SU-DHL-6 (cell line): Measurements from ENCODE around the gene ASB2.

ENCODE experiments used
- H2AFZ ChIP-seq: fragments of 200-600 bp; sonication (generic); 2 replicates; pipeline ENCODE4 v1.6.1; 2014; ENCODE audit warnings: low read depth, mild to moderate bottlenecking, moderate library complexity, mixed read lengths, antibody characterized with exemption, low read length; ENCODE audit not compliant: severe bottlenecking
- H3F3A ChIP-seq: fragments of 200-600 bp; shearing (Covaris generic); 2 replicates; pipeline ENCODE4 v1.6.0; 2016; ENCODE audit warnings: antibody characterized with exemption, mild to moderate bottlenecking; ENCODE audit not compliant: insufficient read depth
- H3K27ac ChIP-seq: fragments of 200-600 bp; sonication (generic); 2 replicates; pipeline ENCODE4 v1.5.1; 2016; ENCODE audit warnings: low read depth, mild to moderate bottlenecking, low read length, moderate library complexity, mixed read lengths
- H3K27me3 ChIP-seq: fragments of 200-600 bp; sonication (generic), shearing (Covaris generic); 2 replicates; pipeline ENCODE4 v1.6.0; 2014; ENCODE audit warnings: mild to moderate bottlenecking, low read length
- H3K36me3 ChIP-seq: fragments of 200-600 bp; sonication (generic); 2 replicates; pipeline ENCODE4 v1.6.1; 2014; ENCODE audit warnings: mild to moderate bottlenecking, low read length, mixed read lengths
- H3K4me2 ChIP-seq: fragments of 300-600, 200-600 bp; shearing (Covaris generic), sonication (generic); 2 replicates; pipeline ENCODE4 v1.6.0; 2014; ENCODE audit warnings: low read length, low read depth, mild to moderate bottlenecking; ENCODE audit not compliant: poor library complexity, severe bottlenecking
- H3K4me3 ChIP-seq: fragments of 200-600 bp; sonication (generic); 2 replicates; pipeline ENCODE4 v1.5.1; 2014; ENCODE audit warnings: antibody characterized with exemption, low read length, mild to moderate bottlenecking, mixed read lengths; ENCODE audit not compliant: insufficient read depth, poor library complexity, severe bottlenecking
- H3K79me2 ChIP-seq: fragments of 200-600 bp; sonication (generic); 2 replicates; pipeline ENCODE4 v1.6.1; 2014; ENCODE audit warnings: mild to moderate bottlenecking, low read length, moderate library complexity; ENCODE audit not compliant: insufficient read depth
- H3K9ac ChIP-seq: fragments of 200-600 bp; sonication (generic); 2 replicates; pipeline ENCODE4 v1.7.0; 2014; ENCODE audit warnings: mild to moderate bottlenecking, low read length
- H3K9me2 ChIP-seq: fragments of 200-600 bp; sonication (generic); replicated peaks from 2 replicates; pipeline ENCODE4 v1.6.1; 2014; ENCODE audit warnings: low read length; ENCODE audit not compliant: insufficient read depth
- H3K9me3 ChIP-seq: fragments of 200-600 bp; sonication (generic); 2 replicates; pipeline ENCODE4 v1.6.1; 2014; ENCODE audit warnings: low read length, mixed read lengths; ENCODE audit not compliant: insufficient read depth
- H4K20me1 ChIP-seq: fragments of 200-600 bp; sonication (generic); 2 replicates; pipeline ENCODE4 v1.6.1; 2014; ENCODE audit warnings: low read depth, mild to moderate bottlenecking, antibody characterized with exemption, low read length, moderate library complexity, mixed read lengths
- CTCF ChIP-seq: fragments of 200-600 bp; sonication (generic); IDR thresholded peaks from one replicate; pipeline ENCODE4 v1.5.1; 2017; ENCODE audit warnings: antibody characterized with exemption, mild to moderate bottlenecking, low read length, moderate library complexity; ENCODE audit not compliant: insufficient read depth, poor library complexity, severe bottlenecking
- EZH2phosphoT487 ChIP-seq: fragments of 200-600 bp; sonication (generic), shearing (Covaris generic); conservative IDR thresholded peaks from 2 replicates; pipeline ENCODE4 v1.6.1; 2018; ENCODE audit warnings: mild to moderate bottlenecking, antibody characterized with exemption, low read length, moderate library complexity, mixed read lengths

Gene ASB2

GRCh38 chr14:94020267-94020666, 43.9 kb upstream of the ASB2 start:
- Histone ChIP-seq H3K79me2 (no peaks in the 10 kb centered on the region), H3K4me2 (no peak overlapping the region), H3K27ac (no peak overlapping the region), H3K9ac (no peak overlapping the region), H3K27me3 (no peaks in the 10 kb centered on the region), H3F3A (no peaks in the 10 kb centered on the region), H3K9me2 (no peaks in the 10 kb centered on the region), H2AFZ (no peak overlapping the region), H3K9me3 (no peaks in the 10 kb centered on the region), H4K20me1 (no peaks in the 10 kb centered on the region), H3K36me3 (no peaks in the 10 kb centered on the region), H3K4me3 (no peak overlapping the region)
- TF ChIP-seq EZH2phosphoT487: no peak
- no peak for TF ChIP-seq CTCF

- Histone ChIP-seq H2AFZ (no peak overlapping the region), H3K27me3 (no peaks in the 10 kb centered on the region), H3K9me2 (no peaks in the 10 kb centered on the region), H3K9me3 (no peaks in the 10 kb centered on the region), H3K4me2 (no peak overlapping the region), H3F3A (no peaks in the 10 kb centered on the region), H3K27ac (no peak overlapping the region), H3K36me3 (no peaks in the 10 kb centered on the region), H3K79me2 (no peaks in the 10 kb centered on the region), H4K20me1 (no peaks in the 10 kb centered on the region), H3K9ac (no peak overlapping the region), H3K4me3 (no peak overlapping the region)
- TF ChIP-seq CTCF (no peak), EZH2phosphoT487 (no peak)
Observed at GRCh38 chr14:94019329-94019728, 43.0 kb upstream of the ASB2 start.

- Histone ChIP-seq H3K4me3 (no peak overlapping the region), H3K36me3 (no peaks in the 10 kb centered on the region), H2AFZ (no peak overlapping the region), H3K9me3 (no peaks in the 10 kb centered on the region), H3K27me3 (no peaks in the 10 kb centered on the region), H3K79me2 (no peaks in the 10 kb centered on the region), H3K9ac (no peak overlapping the region), H3K4me2 (no peak overlapping the region), H3K9me2 (no peaks in the 10 kb centered on the region), H3F3A (no peaks in the 10 kb centered on the region), H3K27ac (no peak overlapping the region), H4K20me1 (no peaks in the 10 kb centered on the region)
- TF ChIP-seq EZH2phosphoT487 (no peak), CTCF (no peak)
Observed at GRCh38 chr14:94018308-94018707, 41.9 kb upstream of the ASB2 start.
